Keratinocyte (primary cell): Measurements from ENCODE around the gene NIT1.

Experiments
- EZH2 ChIP-seq: IDR thresholded peaks from one replicate; pipeline ENCODE4 v1.6.1; 2012; ENCODE audit warnings: inconsistent platforms, mild to moderate bottlenecking, low read length, moderate library complexity
- TF ChIP-seq, protein P1 (sequence below), 3 experiments: IDR thresholded peaks in 1 of 3; conservative IDR thresholded peaks in 1 of 3; optimal IDR thresholded peaks in 1 of 3; 2 replicates in 2 of 3; 3 replicates in 1 of 3; pipeline versions ENCODE3 to v1.5.1; 2011; ENCODE audit warnings: low read length in 3 of 3, mild to moderate bottlenecking in 3 of 3, moderate library complexity in 2 of 3, control low read depth in 1 of 3, inconsistent platforms in 1 of 3; ENCODE audit not compliant: insufficient read depth in 2 of 3; ENCODE audit errors: extremely low read depth in 1 of 3

- TF ChIP-seq, protein P1, sequence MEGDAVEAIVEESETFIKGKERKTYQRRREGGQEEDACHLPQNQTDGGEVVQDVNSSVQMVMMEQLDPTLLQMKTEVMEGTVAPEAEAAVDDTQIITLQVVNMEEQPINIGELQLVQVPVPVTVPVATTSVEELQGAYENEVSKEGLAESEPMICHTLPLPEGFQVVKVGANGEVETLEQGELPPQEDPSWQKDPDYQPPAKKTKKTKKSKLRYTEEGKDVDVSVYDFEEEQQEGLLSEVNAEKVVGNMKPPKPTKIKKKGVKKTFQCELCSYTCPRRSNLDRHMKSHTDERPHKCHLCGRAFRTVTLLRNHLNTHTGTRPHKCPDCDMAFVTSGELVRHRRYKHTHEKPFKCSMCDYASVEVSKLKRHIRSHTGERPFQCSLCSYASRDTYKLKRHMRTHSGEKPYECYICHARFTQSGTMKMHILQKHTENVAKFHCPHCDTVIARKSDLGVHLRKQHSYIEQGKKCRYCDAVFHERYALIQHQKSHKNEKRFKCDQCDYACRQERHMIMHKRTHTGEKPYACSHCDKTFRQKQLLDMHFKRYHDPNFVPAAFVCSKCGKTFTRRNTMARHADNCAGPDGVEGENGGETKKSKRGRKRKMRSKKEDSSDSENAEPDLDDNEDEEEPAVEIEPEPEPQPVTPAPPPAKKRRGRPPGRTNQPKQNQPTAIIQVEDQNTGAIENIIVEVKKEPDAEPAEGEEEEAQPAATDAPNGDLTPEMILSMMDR (optimal IDR thresholded peaks at IDR 0.05 in 1 of 3, IDR thresholded peaks at IDR 0.05 in 1 of 3, conservative IDR thresholded peaks at IDR 0.05 in 1 of 3; ENCODE audit: extremely low read depth in 1 of 3, insufficient read depth in 2 of 3, low read length in 3 of 3), result no peak
- TF ChIP-seq EZH2, result no peak
Observed at GRCh38 chr1:161127649-161128048, 9.7 kb downstream of the NIT1 start.
